A549 (cell line): ENCODE results near the gene ZC2HC1B. TPM values are rescaled to one million over a fixed set of nuclear protein-coding genes. Genes with fewer than 3 reads are reported as not detected.

Experiments
- ATAC-seq, 2 experiments: fragments of 200-7000 bp in 1 of 2; fragments of >200 bp in 1 of 2; cut with Nextera tagmentation in 1 of 2; cut with Tn5 transposase in 1 of 2; 3 replicates each; pipeline versions ENCODE4 v1.8.0 to v1.9.1; 2018 to 2020; ENCODE audit warnings: mild to moderate bottlenecking in 1 of 2, moderate library complexity in 1 of 2
- CTCF ChIA-PET: fragments of 300-600 bp; sonication (Branson Sonifier 250); formaldehyde crosslinking; extraction: SDS; loops from one replicate; lab custom pipeline; 2021; ENCODE audit warnings: antibody characterized with exemption, inconsistent platforms; lab: Yijun Ruan, JAX
- POLR2A ChIA-PET: fragments of 350-600 bp; formaldehyde crosslinking; extraction: SDS; loops from one replicate; lab custom pipeline; 2021; ENCODE audit warnings: antibody characterized with exemption, inconsistent platforms; lab: Yijun Ruan, JAX
- DNase-seq, 2 experiments: peaks; one replicate each; pipeline versions ENCODE4 v3.0.0 to v3.0.0-alpha.2; 2011 to 2016; ENCODE audit warnings: low read depth in 1 of 2, low spot score in 1 of 2
- FAIRE-seq: peaks from 2 replicates; lab custom pipeline; 2011; peaks lifted over from hg19 to GRCh38; lab: Jason Lieb, UNC
- H3K27ac ChIP-seq, 2 experiments: fragments of >200 bp; sonication (Bioruptor Twin); formaldehyde crosslinking; 3 replicates each; pipeline ENCODE4 v1.5.1; 2016 to 2017
- H3K4me1 ChIP-seq: fragments of >200 bp; sonication (Bioruptor Twin); formaldehyde crosslinking; 3 replicates; pipeline ENCODE4 v1.6.1; 2016
- H3K4me2 ChIP-seq: fragments of >200 bp; sonication (Bioruptor Twin); formaldehyde crosslinking; 3 replicates; pipeline ENCODE4 v1.6.1; 2016
- H3K4me3 ChIP-seq: fragments of >200 bp; sonication (Bioruptor Twin); formaldehyde crosslinking; 3 replicates; pipeline ENCODE4 v1.5.1; 2016
- H3K9me3 ChIP-seq: fragments of >200 bp; sonication (Bioruptor Twin); formaldehyde crosslinking; 3 replicates; pipeline ENCODE4 v1.6.1; 2016
- EHF ChIP-seq: fragments of 250-450 bp; sonication (Bioruptor Pico); IDR thresholded peaks from 2 replicates; pipeline ENCODE4 v1.5.0; 2020; ENCODE audit warnings: mild to moderate bottlenecking
- FOSB ChIP-seq: fragments of 250-450 bp; sonication (Bioruptor Pico); IDR thresholded peaks from 2 replicates; pipeline ENCODE4 v1.5.0; 2020; ENCODE audit warnings: mild to moderate bottlenecking, moderate library complexity
- FOXS1 ChIP-seq: fragments of 250-450 bp; sonication (Bioruptor Pico); IDR thresholded peaks from 2 replicates; pipeline ENCODE4 v1.5.0; 2020; ENCODE audit warnings: mild to moderate bottlenecking, moderate library complexity
- KDM1A ChIP-seq: fragments of 200-600 bp; sonication (generic); IDR thresholded peaks from 2 replicates; pipeline ENCODE4 v1.6.1; 2016; ENCODE audit warnings: low read depth, mild to moderate bottlenecking
- MAFK ChIP-seq: fragments of 450-650 bp; IDR thresholded peaks from 2 replicates; pipeline ENCODE4 v1.6.1; 2014; ENCODE audit not compliant: partially characterized antibody
- MYC ChIP-seq: IDR thresholded peaks from 2 replicates; pipeline ENCODE4 v1.6.1; 2012; ENCODE audit warnings: mild to moderate bottlenecking, inconsistent platforms, low read length, improper control_type of control experiment, borderline replicate concordance
- NPAS2 ChIP-seq: fragments of 250-450 bp; sonication (Bioruptor Pico); IDR thresholded peaks from 2 replicates; pipeline ENCODE4 v1.8.0; 2022; ENCODE audit warnings: mild to moderate bottlenecking, moderate library complexity, borderline replicate concordance
- RAD21 ChIP-seq, 2 experiments: fragments of >200 bp in 1 of 2; sonication (Bioruptor Twin) in 1 of 2; formaldehyde crosslinking in 1 of 2; IDR thresholded peaks in 1 of 2; conservative IDR thresholded peaks in 1 of 2; 2 replicates in 1 of 2; 3 replicates in 1 of 2; pipeline ENCODE4 v1.6.1; 2012 to 2018; ENCODE audit warnings: inconsistent platforms in 1 of 2
- REST ChIP-seq: fragments of 200-600 bp; sonication (generic); IDR thresholded peaks from 2 replicates; pipeline ENCODE4 v1.6.1; 2016; ENCODE audit warnings: antibody characterized with exemption, mild to moderate bottlenecking, moderate library complexity
- SREBF2 ChIP-seq: fragments of 450-650 bp; IDR thresholded peaks from 2 replicates; pipeline ENCODE4 v1.6.1; 2014; ENCODE audit warnings: mild to moderate bottlenecking, moderate library complexity
- USF2 ChIP-seq: fragments of 450-650 bp; IDR thresholded peaks from 2 replicates; pipeline ENCODE4 v1.6.1; 2014; ENCODE audit warnings: antibody characterized with exemption
- ZNF302 ChIP-seq: fragments of 250-450 bp; sonication (Bioruptor Pico); IDR thresholded peaks from 2 replicates; pipeline ENCODE4 v1.9.0; 2021; ENCODE audit warnings: inconsistent platforms, mild to moderate bottlenecking, moderate library complexity
- WGBS: methylation state at CpG from one replicate; pipeline ENCODE4 v1.1.6; 2017; ENCODE audit errors: missing lambda C conversion rate; 5-methylcytosine and 5-hydroxymethylcytosine counted together
- polyA plus RNA-seq, 4 experiments: library from polyadenylated mRNA; depleted of rRNA in 3 of 4; stranded (reverse); fragments of >200 nt; fragmentation: RNase III in 1 of 4; extraction: RNeasy Plus Mini Kit Qiagen cat#74134 plus additional on column Dnase treatment in 1 of 4; gene quantifications; 2 replicates in 3 of 4; 3 replicates in 1 of 4; pipeline ENCODE4 v1.2.3, GENCODE V29; 2011 to 2017
- TF ChIP-seq, protein P1 (sequence below): fragments of >200 bp; sonication (Bioruptor Twin); formaldehyde crosslinking; IDR thresholded peaks from 3 replicates; pipeline ENCODE4 v1.5.1; 2016

The ZC2HC1B gene
- polyA plus RNA-seq, 2 of the 4 experiments (the other 2 are of a cell fraction) = not detected

- TF ChIP-seq REST (no peak), FOSB (CRISPR knock-in tag) (no peak)
These were observed 93.5 kb downstream of the ZC2HC1B start (continued) for GRCh38 chr6:143957679-143958274.

- H3K27ac ChIP-seq = no peak overlapping the region
- no peak for ATAC-seq
- H3K4me1 ChIP-seq = no peaks in the 10 kb centered on the region
- TF ChIP-seq RAD21 (conservative IDR thresholded peaks at IDR 0.05 in 1 of 2, IDR thresholded peaks at IDR 0.05 in 1 of 2) (no peak), FOXS1 (CRISPR knock-in tag) (no peak)
- TF ChIP-seq, protein P1, sequence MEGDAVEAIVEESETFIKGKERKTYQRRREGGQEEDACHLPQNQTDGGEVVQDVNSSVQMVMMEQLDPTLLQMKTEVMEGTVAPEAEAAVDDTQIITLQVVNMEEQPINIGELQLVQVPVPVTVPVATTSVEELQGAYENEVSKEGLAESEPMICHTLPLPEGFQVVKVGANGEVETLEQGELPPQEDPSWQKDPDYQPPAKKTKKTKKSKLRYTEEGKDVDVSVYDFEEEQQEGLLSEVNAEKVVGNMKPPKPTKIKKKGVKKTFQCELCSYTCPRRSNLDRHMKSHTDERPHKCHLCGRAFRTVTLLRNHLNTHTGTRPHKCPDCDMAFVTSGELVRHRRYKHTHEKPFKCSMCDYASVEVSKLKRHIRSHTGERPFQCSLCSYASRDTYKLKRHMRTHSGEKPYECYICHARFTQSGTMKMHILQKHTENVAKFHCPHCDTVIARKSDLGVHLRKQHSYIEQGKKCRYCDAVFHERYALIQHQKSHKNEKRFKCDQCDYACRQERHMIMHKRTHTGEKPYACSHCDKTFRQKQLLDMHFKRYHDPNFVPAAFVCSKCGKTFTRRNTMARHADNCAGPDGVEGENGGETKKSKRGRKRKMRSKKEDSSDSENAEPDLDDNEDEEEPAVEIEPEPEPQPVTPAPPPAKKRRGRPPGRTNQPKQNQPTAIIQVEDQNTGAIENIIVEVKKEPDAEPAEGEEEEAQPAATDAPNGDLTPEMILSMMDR = no peak
- TF ChIP-seq, all 56 proteins: peak for 0
- Histone ChIP-seq H3K4me2 (no peak overlapping the region), H3K4me3 (no peak overlapping the region), H3K9me3 (no peaks in the 10 kb centered on the region)
- no peak for FAIRE-seq
- POLR2A ChIA-PET = no interaction called here
- WGBS = 89% methylated on average over 11 of the region's 11 CpGs
- no peak for DNase-seq
- CTCF ChIA-PET = no interaction called here
These were observed 94.6 kb downstream of the ZC2HC1B start for GRCh38 chr6:143958839-143959399.

DNA sequence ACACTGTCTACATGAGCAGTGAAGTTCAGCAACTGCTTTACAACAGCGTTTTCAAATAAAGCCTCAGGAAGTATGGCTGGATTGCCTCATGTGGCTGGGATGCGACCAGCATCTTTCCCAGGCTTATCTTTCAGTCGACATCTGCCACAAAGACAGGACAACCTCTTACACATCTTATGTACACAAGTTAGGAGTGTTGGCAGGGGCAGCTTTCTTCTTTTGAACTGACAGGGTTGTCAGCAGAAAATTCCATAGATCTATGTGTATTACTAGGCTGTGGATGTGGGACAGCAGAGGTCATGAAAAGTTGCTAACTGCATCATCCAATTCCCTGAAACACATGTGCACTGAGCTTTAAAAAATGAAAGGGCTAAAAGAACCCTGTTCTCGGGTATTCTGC is 95.7 kb downstream of the ZC2HC1B start:
- Histone ChIP-seq H3K4me1 (no peaks in the 10 kb centered on the region), H3K4me3 (no peak overlapping the region), H3K4me2 (no peak overlapping the region), H3K27ac (no peak overlapping the region), H3K9me3 (no peaks in the 10 kb centered on the region)
- FAIRE-seq (no peak), DNase-seq (no peak), ATAC-seq (no peak)
- WGBS = 56% methylated on average over 4 of the region's 4 CpGs
- TF ChIP-seq SREBF2 (no peak), ZNF302 (no peak), NPAS2 (CRISPR knock-in tag) (no peak), MYC (no peak), KDM1A (no peak)
- ChIA-PET CTCF (no interaction called here), POLR2A (no interaction called here)

- no peak overlapping the region for H3K4me2 ChIP-seq
- no peak for DNase-seq
- H3K4me3 ChIP-seq = no peak overlapping the region
- TF ChIP-seq MAFK (no peak), USF2 (no peak), EHF (no peak)
- TF ChIP-seq, all 56 proteins: peak for 0
- ATAC-seq (no peak), FAIRE-seq (no peak)
- POLR2A ChIA-PET = interaction anchor here (0.6 kb wide), 1 partner anchor 98 kb away, joined by 3 read pairs; no protein-coding TSS in a partner anchor
- no peaks in the 10 kb centered on the region for H3K4me1 ChIP-seq
- CTCF ChIA-PET = interaction anchor here (1.0 to 1.6 kb wide), 2 partner anchors 19 to 385 kb away, joined by 3 read pairs; no protein-coding TSS in a partner anchor
- WGBS = 69% methylated on average over 3 of the region's 3 CpGs
- no peaks in the 10 kb centered on the region for H3K9me3 ChIP-seq
- H3K27ac ChIP-seq = no peak overlapping the region
These were observed 96.8 kb downstream of the ZC2HC1B start for GRCh38 chr6:143961066-143961465.
